ENCODE results near the gene CIAO3.

DNA sequence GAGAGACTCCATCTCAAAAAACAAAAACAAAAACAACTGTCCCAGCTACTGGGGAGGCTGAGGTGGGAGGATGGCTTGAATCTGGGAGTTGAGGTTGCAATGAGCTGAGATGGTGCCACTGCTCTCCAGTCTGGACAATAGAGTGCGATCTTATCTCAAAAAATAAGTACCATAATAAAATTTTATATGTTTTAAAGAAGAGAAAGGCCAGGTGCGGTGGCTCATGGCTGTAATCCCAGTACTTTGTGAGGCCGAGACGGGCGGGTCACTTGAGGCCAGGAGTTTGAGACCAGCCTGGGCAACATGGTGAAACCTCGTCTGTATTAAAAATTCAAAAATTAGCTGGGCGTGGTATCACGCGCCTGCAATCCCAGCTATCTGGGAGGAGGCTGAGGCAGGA lies 36.0 kb upstream of the CIAO3 start:
- TF ChIP-seq POLR2AphosphoS5 (IDR thresholded peaks at IDR 0.05; ENCODE audit: low read depth, low read length) (no peak), POLR2A (IDR thresholded peaks at IDR 0.05; ENCODE audit: low read depth, low read length) (no peak), TAF1 (IDR thresholded peaks at IDR 0.05; ENCODE audit: borderline replicate concordance, low read depth, low read length) (no peak)
